ENCODE results near the gene LMBR1. TPM values are rescaled to one million over a fixed set of nuclear protein-coding genes. Genes with fewer than 3 reads are reported as not detected.

The LMBR1 gene
- total RNA-seq, 1 experiment from 2014 or later: 82.6 TPM

DNA sequence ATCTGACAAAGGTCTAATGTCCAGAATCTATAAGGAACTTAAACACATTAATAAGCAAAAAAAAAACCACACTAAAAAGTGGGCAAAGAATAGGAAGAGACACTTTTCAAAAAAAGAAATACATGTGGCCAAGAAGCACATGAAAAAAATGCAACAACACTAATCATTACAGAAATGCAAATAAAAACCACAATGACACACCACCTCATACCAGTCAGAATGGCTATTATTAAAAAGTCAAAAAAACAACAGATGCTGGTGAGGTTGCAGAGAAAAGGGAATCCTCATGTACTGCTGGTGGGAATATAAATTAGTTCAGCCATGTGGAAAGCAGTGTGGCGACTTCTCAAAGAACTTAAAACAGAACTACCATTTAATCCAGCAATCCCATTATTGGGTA, 119.0 kb downstream of the LMBR1 start:
- no peak for DNase-seq (ENCODE audit: low read depth, low spot score)
- Histone ChIP-seq H3K4me1 (ENCODE audit: control insufficient read depth, insufficient read depth, low read length) (no peaks in the 10 kb centered on the region), H3K4me3 (ENCODE audit: low read depth in 2 of 2, low read length in 2 of 2) (no peak overlapping the region), H3K27me3 (ENCODE audit: control insufficient read depth, insufficient read depth, low read length) (no peaks in the 10 kb centered on the region), H3K27ac (ENCODE audit: low read length) (no peak overlapping the region), H3K36me3 (ENCODE audit: control insufficient read depth, insufficient read depth, low read length) (no peaks in the 10 kb centered on the region), H3K9me3 (ENCODE audit: control insufficient read depth, insufficient read depth, low read depth, low read length) (no peaks in the 10 kb centered on the region)
- TF ChIP-seq CTCF (IDR thresholded peaks at IDR 0.05): no peak
- no peak for TF ChIP-seq TCF7L2 (IDR thresholded peaks at IDR 0.05; ENCODE audit: low read depth, low read length)
- TF ChIP-seq POLR2AphosphoS5 (IDR thresholded peaks at IDR 0.05; ENCODE audit: low read depth, low read length): no peak
- TF ChIP-seq REST (IDR thresholded peaks at IDR 0.05; ENCODE audit: insufficient read depth in 1 of 2, low read depth in 2 of 2, low read length in 1 of 2): no peak
- no peak for TF ChIP-seq SIN3A (IDR thresholded peaks at IDR 0.05; ENCODE audit: borderline replicate concordance, insufficient read depth, low read depth, low read length)
- ATAC-seq: no peak
- ChIA-PET CTCF (no interaction called here), POLR2A (interaction anchor here (0.7 kb wide), 1 partner anchor 46 kb away, joined by 8 read pairs; no protein-coding TSS in a partner anchor)
- intact Hi-C loops (cut with micrococcal nuclease; ENCODE audit: unreplicated experiment) (no loop called here), in situ Hi-C loops (cut with HindIII; ENCODE audit: low pct_unique_long_range_greater_than_20kb, low sequenced_read_pairs) (no loop called here)
- BruUV-seq (replicated peaks): no TSS peak

DNA sequence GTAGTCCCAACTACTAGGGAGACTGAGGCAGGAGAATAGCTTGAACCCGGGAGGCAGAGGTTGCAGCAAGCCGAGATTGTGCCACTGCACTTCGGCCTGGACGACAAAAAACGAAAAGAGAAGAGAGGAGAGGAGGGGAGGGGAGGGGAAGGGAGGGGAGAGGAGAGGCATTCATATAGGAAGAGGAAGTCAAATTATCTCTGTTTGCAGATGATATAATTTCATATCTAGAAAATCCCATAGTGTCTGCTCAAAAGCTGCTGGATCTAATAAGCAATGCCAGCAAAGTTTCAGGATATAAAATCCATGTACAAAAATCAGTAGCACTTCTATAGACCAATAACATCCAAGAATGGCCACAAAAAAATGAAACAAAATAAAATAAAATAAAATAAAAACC, 120.3 kb downstream of the LMBR1 start:
- ChIA-PET POLR2A (no interaction called here), CTCF (interaction anchor here (0.7 kb wide), 1 partner anchor 9 kb away, joined by 3 read pairs; no protein-coding TSS in a partner anchor)
- no peaks in the 10 kb centered on the region for H3K9me3 ChIP-seq (ENCODE audit: control insufficient read depth, insufficient read depth, low read depth, low read length)
- no peak for TF ChIP-seq TCF7L2 (IDR thresholded peaks at IDR 0.05; ENCODE audit: low read depth, low read length)
- no peak for TF ChIP-seq REST (IDR thresholded peaks at IDR 0.05; ENCODE audit: insufficient read depth in 1 of 2, low read depth in 2 of 2, low read length in 1 of 2)
- no peak for TF ChIP-seq POLR2AphosphoS5 (IDR thresholded peaks at IDR 0.05; ENCODE audit: low read depth, low read length)
- no peak for TF ChIP-seq SIN3A (IDR thresholded peaks at IDR 0.05; ENCODE audit: borderline replicate concordance, insufficient read depth, low read depth, low read length)
- no peak for TF ChIP-seq CTCF (IDR thresholded peaks at IDR 0.05)
- no peaks in the 10 kb centered on the region for H3K4me1 ChIP-seq (ENCODE audit: control insufficient read depth, insufficient read depth, low read length)
- no peak overlapping the region for H3K4me3 ChIP-seq (ENCODE audit: low read depth in 2 of 2, low read length in 2 of 2)
- no TSS peak for BruUV-seq (replicated peaks)
- ATAC-seq: no peak
- in situ Hi-C loops (cut with HindIII; ENCODE audit: low pct_unique_long_range_greater_than_20kb, low sequenced_read_pairs): no loop called here
- H3K27me3 ChIP-seq (ENCODE audit: control insufficient read depth, insufficient read depth, low read length): no peaks in the 10 kb centered on the region
- DNase-seq (ENCODE audit: low read depth, low spot score): no peak
- H3K36me3 ChIP-seq (ENCODE audit: control insufficient read depth, insufficient read depth, low read length): no peaks in the 10 kb centered on the region
- H3K27ac ChIP-seq (ENCODE audit: low read length): no peak overlapping the region
- intact Hi-C loops (cut with micrococcal nuclease; ENCODE audit: unreplicated experiment): no loop called here
